GM19035 (cell line): ENCODE data around the gene SUN2.

ENCODE experiments used
- ATAC-seq: cut with Tn5 transposase; IDR thresholded peaks from one replicate; pipeline ENCODE4 v1.9.1; 2021; ENCODE audit not compliant: unreplicated experiment

The SUN2 gene

GRCh38 chr22:38700270-38700788 is 55.5 kb downstream of the SUN2 start:
- ATAC-seq, result no peak

GRCh38 chr22:38699784-38700183 is 56.0 kb downstream of the SUN2 start:
- no peak for ATAC-seq

- no peak for ATAC-seq
These were observed 56.7 kb downstream of the SUN2 start for GRCh38 chr22:38699143-38699542.

- ATAC-seq, result no peak
These were observed 57.2 kb downstream of the SUN2 start for GRCh38 chr22:38698407-38699094.

GRCh38 chr22:38697425-38698089 is 58.2 kb downstream of the SUN2 start:
- ATAC-seq, result no peak

- no peak for ATAC-seq
These were observed 59.0 kb downstream of the SUN2 start for GRCh38 chr22:38696606-38697424.

- no peak for ATAC-seq
These were observed 60.9 kb downstream of the SUN2 start for GRCh38 chr22:38694940-38695339.

GRCh38 chr22:38694049-38694448 is 61.7 kb downstream of the SUN2 start:
- no peak for ATAC-seq

- no peak for ATAC-seq
These were observed 66.1 kb downstream of the SUN2 start for GRCh38 chr22:38689651-38690050.

- no peak for ATAC-seq
These were observed 70.0 kb downstream of the SUN2 start for GRCh38 chr22:38685761-38686160.

- no peak for ATAC-seq
These were observed 70.9 kb downstream of the SUN2 start for GRCh38 chr22:38684895-38685294.
